Right forelimb (tissue), 1 donor: ENCODE data around the gene MRPL9.

ENCODE experiments used
- DNase-seq: peaks from one replicate; pipeline ENCODE4 v3.0.0-alpha.2; 2018

The MRPL9 gene

DNA sequence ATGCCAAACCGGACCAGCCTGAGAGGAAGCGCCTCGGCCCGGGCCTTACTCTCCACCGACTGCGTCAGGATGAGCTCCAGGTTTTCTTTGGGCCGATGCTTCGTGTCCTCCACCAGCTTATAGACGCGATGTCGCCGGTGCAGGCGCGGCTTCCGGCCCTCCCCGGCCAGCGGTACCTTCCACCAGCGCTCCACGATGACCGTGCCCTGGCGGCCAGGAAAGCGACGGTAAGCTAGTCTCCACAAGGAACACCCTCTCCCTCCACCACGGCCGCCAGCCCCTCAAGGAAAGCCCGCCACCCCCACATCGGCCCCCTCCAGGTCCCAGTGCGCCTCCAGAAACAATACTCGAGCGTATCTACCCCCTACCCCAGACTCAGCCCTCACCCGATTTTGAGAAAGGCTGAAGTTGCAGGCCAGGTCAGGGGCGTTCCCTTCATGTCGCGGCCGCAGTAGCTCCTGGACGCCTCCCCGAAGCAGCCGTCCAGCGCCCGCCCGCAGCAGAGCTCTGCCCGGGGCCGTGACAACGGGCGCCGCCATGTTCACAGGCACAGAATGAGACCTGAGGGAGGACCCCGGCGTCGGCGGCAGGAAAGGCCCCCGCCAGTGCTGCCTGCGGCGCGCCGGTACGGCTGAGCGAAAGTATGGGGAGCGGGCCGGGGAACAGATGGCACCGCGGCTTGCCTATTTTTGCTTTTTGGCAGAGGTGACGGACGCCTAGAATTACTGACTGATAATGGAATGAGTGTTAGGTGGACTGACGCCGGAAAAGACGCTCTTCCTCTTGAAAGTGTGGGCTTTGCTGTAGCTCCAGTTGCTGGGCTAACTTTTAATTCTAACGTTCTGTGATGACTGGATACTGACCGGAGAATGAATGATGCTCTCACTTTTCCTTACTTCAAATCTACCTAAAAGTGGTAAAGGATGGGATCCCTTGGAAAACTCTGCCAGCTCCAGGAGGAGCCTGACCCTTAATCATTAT is at the start of gene MRPL9:
Gene MRPL9, minus strand, starts transcription at position 556 of the 981 bp plus-strand sequence. Its CDS starts 17 bp downstream, at position 539.
- peak; percentile 93 for DNase-seq

DNA sequence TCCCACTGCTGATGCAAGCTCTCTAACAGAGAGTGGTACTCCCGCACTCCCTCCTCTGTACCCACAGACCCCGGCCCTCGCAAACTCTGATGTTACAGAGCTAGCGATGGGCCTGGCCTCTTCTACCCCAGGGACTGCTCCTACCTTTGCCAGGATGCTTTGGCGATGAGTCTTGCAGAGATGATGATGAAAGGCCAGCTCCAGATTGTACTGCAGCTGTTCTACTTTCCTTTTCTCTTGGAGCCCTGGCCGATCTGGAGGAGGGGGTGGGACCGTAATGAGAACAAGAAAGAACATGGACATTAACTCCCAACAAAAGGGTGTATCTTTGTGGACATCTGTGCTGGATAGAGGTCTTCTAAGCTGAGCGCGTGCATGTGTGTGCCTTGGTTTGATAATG is 47.9 kb upstream of the MRPL9 start:
- DNase-seq, result no peak

GRCh38 chr1:151809985-151810556 is 46.8 kb upstream of the MRPL9 start:
- DNase-seq, result no peak

- DNase-seq, result no peak
Measured at GRCh38 chr1:151809290-151809984, 46.1 kb upstream of the MRPL9 start.

- peak; percentile 5 for DNase-seq
Measured at GRCh38 chr1:151807766-151808165, 44.5 kb upstream of the MRPL9 start.

DNA sequence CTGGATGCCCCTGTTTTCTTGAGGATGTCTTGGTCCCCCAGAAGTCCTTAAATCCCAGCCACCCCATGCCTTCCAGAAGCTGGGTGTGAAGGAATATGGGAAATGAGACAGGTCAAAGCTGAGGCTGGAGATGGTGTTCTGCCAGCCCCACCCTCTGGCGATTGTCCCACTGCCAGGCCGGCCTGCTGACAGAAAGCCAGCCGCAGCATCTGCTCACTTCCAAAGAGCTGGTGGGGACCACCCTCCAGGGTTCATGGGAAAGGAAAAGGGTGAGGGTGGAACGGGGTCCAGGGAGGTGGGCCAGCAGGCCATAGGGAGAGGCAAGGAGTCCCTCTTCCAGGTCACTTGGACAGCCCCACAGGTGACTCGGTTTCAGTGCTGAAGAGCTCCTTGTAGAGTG is 43.8 kb upstream of the MRPL9 start:
- peak; percentile 19 for DNase-seq

DNA sequence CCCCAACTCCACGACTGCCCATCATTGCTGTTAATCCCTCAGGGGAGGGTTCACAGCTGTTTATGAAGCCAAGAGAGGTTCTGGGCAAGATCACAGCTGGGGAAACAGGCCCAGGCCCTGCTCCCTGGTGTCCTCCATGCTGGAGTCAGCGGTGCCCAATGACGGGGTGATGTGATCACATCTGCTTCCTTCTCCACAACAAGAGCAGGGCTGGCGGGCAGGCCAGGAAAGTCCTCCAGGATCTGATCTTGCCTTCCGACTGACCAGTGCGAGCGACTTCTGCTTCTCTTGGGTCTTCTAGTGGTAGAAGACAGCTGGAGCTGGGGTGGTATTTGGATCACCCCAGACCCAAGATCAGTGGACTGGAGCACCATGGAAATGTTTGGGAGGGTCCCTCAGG is 42.9 kb upstream of the MRPL9 start:
- DNase-seq, result peak; percentile 33

GRCh38 chr1:151805066-151805820 is 41.9 kb upstream of the MRPL9 start, which contains the start of gene LINGO4:
Gene LINGO4 (minus strand): TSS chr1:151805419. CDS start chr1:151802704, 2,715 bp downstream.
- peak; percentile 38 for DNase-seq

- peak; percentile 15 for DNase-seq
Measured at GRCh38 chr1:151803915-151804314, 40.6 kb upstream of the MRPL9 start.

DNA sequence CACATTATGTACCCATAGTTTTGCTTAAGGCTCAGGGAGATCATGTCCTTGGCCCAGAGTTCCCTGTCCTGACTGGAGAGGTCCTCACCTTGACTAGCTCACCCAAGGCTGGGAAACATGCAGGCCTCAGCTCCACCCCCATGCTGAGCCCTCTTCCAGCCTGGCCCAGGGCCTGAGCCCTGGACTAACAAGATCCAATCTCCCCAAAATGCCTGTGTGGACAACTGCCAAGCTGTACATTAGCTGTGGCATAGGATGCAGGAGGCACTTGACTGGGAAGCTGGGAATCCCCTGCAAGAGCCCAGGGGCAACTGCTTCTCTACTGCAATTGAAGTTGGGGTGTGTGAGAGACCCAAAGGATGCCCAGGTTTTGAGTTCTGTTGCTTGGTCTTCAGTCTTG is 39.9 kb upstream of the MRPL9 start:
- DNase-seq, result peak; percentile 38

GRCh38 chr1:151802372-151802771 is 39.1 kb upstream of the MRPL9 start:
- no peak for DNase-seq

DNA sequence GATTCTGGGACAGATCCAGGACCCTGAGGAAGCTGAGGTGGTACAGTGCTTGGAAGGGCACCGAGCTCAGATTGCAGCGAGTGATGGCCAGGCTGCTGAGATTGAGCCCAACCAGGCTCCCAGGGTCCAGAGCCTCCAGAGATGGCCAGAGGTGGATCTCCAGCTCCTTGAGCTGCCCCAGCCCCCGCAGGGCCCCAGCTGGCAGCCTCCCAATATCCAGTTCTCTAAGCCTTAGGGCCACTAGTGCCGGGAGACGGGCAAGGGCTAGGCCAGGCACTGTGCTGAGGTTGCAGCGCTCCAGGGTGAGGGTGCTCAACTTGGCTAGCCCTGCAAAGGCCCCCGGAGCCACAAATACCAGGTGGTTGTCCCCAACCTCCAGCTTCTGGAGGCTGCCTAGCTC is 38.5 kb upstream of the MRPL9 start:
- no peak for DNase-seq

GRCh38 chr1:151801310-151801820 is 38.1 kb upstream of the MRPL9 start:
- DNase-seq, result no peak

GRCh38 chr1:151800830-151801229 is 37.5 kb upstream of the MRPL9 start:
- no peak for DNase-seq

- DNase-seq, result no peak
Measured at GRCh38 chr1:151799179-151800022, 36.1 kb upstream of the MRPL9 start.

DNA sequence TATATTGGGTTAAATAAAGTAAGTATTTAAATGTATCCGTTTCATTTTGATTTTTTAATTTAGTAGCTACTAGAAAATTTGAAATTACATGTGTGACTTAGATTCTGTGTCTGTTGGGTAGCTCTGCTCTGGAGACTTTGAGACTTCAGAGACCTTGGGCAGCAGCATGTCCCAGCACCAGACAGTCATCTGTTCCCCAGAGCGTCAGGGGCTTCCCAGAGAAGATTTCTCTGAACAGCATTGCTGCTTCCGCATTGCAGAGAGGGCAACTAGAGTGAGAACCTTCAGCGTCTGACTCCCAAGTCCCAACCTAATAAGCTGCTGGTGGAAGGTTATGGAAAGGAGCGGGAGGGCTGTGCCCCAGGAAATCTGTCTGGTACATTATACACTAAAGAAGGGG is 35.3 kb upstream of the MRPL9 start:
- DNase-seq, result no peak

DNA sequence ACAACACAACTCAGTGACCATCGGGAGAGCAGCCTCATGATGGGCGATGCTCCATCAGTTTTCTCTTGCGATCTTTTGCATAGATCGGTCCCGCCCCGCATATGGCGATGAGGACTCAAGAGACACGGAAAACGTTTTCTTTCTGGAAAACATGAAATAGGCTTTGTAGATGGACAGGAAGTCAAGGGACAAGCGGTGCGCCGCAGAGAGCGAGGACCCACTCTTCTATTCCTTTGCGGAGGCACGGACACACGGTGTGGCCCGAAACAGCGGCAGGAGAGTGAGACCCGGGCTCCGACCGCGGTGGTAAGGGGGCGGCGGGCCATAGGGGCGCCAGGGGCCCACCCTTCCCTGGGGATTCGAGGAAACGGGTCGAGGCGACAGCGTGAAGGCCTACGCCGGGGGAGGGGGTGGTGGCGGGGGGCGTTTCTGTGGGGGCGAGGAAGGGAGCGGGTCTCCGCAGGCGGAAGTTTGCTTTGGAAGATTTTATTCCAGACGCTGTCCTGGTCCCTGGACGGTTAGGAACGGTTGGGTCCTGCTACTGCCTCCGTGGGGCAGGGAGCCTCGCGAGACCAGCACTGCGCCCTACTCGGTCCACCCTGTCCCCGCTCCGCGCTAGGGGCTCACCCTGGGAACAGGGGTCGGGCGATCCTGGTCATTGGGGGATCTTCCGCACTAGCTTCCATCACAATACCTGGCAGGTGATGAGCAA is 27.8 kb upstream of the MRPL9 start:
- DNase-seq, result peak; percentile 51

DNA sequence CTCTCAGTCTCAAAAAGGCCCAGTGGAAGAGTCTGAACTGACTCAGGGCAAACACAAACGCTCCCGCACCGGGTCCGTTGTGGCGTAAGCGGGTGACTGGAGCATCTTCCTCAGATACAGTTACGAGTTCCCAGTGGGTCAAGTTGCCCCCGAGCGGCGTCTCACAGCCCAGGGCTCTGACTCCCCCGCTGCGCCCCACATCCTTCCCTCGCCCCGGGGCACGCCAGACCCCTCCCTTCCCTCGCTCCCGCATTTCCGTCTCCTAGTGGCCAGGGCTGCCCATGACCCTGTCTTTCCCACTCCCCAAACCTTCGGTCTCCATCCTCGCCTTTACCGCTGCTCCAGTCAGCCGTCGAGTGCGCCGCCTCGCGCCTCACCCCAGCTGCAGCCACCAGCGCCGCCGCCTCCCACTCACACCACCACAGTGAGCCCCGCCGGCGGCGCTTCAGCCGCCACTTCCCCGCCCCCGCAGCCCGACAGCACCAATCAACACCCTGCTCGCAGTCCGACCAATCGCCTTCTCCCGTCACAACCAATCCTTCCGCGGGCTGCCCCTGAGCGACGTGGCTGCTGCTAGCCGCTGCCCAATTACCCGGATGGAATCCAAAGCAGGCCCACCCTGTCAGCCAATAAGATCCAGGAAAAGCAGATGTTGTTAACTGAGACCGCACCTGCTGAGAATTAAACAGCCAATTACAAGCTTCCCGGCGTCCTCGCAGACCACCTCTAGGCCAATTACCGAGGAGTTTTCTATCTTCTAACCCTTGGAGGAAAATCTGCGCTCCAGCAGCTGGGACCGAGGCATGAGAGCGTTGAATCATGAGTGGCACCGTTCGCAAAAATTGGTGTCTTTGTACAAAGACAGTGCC is 27.0 kb upstream of the MRPL9 start, which contains the start of gene TDRKH:
Gene TDRKH, minus strand, starts transcription at position 430 of the 869 bp plus-strand sequence. CDS start 7,478 bp downstream, outside the sequence.
- DNase-seq, result peak; percentile 96

DNA sequence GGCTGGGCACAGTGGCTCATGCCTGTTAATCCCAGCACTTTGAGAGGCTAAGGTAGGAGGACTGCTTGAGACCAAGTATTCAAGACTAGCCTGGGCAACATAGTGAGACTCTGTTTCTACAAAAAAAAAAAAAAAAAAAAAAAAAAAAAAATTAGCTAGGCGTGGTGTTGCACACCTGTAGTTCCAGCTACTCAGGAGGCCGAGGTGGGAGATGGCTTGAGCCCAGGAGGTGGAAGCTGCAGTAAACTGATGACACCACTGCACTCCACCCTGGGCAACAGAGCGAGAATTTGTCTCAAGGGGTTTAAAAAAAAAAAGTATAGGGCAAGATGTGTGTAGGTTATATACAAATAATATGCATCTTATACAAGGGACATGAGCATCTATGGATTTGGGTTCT is 24.4 kb upstream of the MRPL9 start:
- no peak for DNase-seq

GRCh38 chr1:151783796-151784195 is 20.5 kb upstream of the MRPL9 start:
- DNase-seq, result no peak
